Measurements from ENCODE around the gene RAB1B. TPM values are rescaled to one million over a fixed set of nuclear protein-coding genes. Genes with fewer than 3 reads are reported as not detected.
"Not testable (repeated sequence)": the region's sequence is repeated elsewhere in the genome, so short reads cannot be mapped to it uniquely, and the experiment has no call there.

The RAB1B gene
- total RNA-seq, 4 donors from 2014 or later, result 74.0 to 107 (median 87.1) TPM

GRCh38 chr11:66318600-66318970, 50.1 kb downstream of the RAB1B start:
- ATAC-seq (ENCODE audit: low FRiP score) (peak; percentile 12), DNase-seq (ENCODE audit: low spot score) (no peak)
- TF ChIP-seq CTCF (IDR thresholded peaks at IDR 0.05), result no peak

GRCh38 chr11:66320289-66320688, 51.9 kb downstream of the RAB1B start:
- not testable (repeated sequence) for ATAC-seq (ENCODE audit: low FRiP score); DNase-seq (ENCODE audit: low spot score)

GRCh38 chr11:66320748-66321147, 52.3 kb downstream of the RAB1B start:
- DNase-seq (ENCODE audit: low spot score); ATAC-seq (ENCODE audit: low FRiP score): not testable (repeated sequence)

- ATAC-seq (ENCODE audit: low FRiP score) (no peak), DNase-seq (ENCODE audit: low spot score) (no peak)
- TF ChIP-seq CTCF (IDR thresholded peaks at IDR 0.05), result no peak
Observed at GRCh38 chr11:66321606-66322005, 53.2 kb downstream of the RAB1B start.

- DNase-seq (ENCODE audit: low spot score), result no peak
- TF ChIP-seq CTCF (IDR thresholded peaks at IDR 0.05), result no peak
- ATAC-seq (ENCODE audit: low FRiP score), result no peak
Observed at GRCh38 chr11:66322732-66323427, 54.4 kb downstream of the RAB1B start.

GRCh38 chr11:66323684-66324083, 55.2 kb downstream of the RAB1B start:
- no peak for TF ChIP-seq CTCF (IDR thresholded peaks at IDR 0.05)
- no peak for DNase-seq (ENCODE audit: low spot score)
- no peak for ATAC-seq (ENCODE audit: low FRiP score)

GRCh38 chr11:66324664-66325063, 56.2 kb downstream of the RAB1B start:
- TF ChIP-seq CTCF (IDR thresholded peaks at IDR 0.05), result no peak
- DNase-seq (ENCODE audit: low spot score), result no peak
- no peak for ATAC-seq (ENCODE audit: low FRiP score)

GRCh38 chr11:66325263-66325671, 56.8 kb downstream of the RAB1B start:
- DNase-seq (ENCODE audit: low spot score), result no peak
- ATAC-seq (ENCODE audit: low FRiP score), result no peak
- no peak for TF ChIP-seq CTCF (IDR thresholded peaks at IDR 0.05)

All from omental fat pad (tissue), 4 donors.